Measurements from ENCODE around the gene HS6ST2. TPM values are rescaled to one million over a fixed set of nuclear protein-coding genes. Genes with fewer than 3 reads are reported as not detected.

HS6ST2 gene
- total RNA-seq, 1 experiment from 2014 or later: 8.1 TPM

DNA sequence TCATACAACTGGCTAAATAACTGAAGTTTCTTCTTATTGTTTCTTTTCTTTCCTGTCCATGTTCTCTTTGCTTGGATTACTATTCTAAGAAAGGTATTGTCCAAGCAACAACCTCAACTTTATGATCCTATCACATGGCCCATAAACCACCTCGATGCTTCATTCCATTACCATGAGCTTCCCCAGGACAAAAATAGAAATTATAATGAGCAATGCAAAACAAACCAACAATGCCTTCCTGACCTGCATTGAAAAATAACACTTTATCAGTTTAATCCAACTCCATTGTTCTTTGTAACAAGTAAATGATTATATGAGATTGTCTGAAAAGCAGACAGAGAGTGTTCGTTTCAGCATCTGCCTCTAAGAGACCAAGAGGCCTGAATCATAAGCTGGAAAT, 148.8 kb downstream of the HS6ST2 start (continued):
- TF ChIP-seq, protein P1, sequence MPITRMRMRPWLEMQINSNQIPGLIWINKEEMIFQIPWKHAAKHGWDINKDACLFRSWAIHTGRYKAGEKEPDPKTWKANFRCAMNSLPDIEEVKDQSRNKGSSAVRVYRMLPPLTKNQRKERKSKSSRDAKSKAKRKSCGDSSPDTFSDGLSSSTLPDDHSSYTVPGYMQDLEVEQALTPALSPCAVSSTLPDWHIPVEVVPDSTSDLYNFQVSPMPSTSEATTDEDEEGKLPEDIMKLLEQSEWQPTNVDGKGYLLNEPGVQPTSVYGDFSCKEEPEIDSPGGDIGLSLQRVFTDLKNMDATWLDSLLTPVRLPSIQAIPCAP (CRISPR knock-in tag; IDR thresholded peaks at IDR 0.05): no peak
- no peak for TF ChIP-seq NR1H2 (CRISPR knock-in tag; IDR thresholded peaks at IDR 0.05)
- TF ChIP-seq NR2C2 (CRISPR knock-in tag; IDR thresholded peaks at IDR 0.05): no peak
- TF ChIP-seq FOXP1 (CRISPR knock-in tag; IDR thresholded peaks at IDR 0.05; ENCODE audit: borderline replicate concordance): no peak
- TF ChIP-seq, protein P2, sequence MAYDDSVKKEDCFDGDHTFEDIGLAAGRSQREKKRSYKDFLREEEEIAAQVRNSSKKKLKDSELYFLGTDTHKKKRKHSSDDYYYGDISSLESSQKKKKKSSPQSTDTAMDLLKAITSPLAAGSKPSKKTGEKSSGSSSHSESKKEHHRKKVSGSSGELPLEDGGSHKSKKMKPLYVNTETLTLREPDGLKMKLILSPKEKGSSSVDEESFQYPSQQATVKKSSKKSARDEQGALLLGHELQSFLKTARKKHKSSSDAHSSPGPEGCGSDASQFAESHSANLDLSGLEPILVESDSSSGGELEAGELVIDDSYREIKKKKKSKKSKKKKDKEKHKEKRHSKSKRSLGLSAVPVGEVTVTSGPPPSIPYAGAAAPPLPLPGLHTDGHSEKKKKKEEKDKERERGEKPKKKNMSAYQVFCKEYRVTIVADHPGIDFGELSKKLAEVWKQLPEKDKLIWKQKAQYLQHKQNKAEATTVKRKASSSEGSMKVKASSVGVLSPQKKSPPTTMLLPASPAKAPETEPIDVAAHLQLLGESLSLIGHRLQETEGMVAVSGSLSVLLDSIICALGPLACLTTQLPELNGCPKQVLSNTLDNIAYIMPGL (CRISPR knock-in tag; IDR thresholded peaks at IDR 0.05): no peak
- TF ChIP-seq, protein P3, sequence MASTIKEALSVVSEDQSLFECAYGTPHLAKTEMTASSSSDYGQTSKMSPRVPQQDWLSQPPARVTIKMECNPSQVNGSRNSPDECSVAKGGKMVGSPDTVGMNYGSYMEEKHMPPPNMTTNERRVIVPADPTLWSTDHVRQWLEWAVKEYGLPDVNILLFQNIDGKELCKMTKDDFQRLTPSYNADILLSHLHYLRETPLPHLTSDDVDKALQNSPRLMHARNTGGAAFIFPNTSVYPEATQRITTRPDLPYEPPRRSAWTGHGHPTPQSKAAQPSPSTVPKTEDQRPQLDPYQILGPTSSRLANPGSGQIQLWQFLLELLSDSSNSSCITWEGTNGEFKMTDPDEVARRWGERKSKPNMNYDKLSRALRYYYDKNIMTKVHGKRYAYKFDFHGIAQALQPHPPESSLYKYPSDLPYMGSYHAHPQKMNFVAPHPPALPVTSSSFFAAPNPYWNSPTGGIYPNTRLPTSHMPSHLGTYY (CRISPR knock-in tag; IDR thresholded peaks at IDR 0.05): no peak

DNA sequence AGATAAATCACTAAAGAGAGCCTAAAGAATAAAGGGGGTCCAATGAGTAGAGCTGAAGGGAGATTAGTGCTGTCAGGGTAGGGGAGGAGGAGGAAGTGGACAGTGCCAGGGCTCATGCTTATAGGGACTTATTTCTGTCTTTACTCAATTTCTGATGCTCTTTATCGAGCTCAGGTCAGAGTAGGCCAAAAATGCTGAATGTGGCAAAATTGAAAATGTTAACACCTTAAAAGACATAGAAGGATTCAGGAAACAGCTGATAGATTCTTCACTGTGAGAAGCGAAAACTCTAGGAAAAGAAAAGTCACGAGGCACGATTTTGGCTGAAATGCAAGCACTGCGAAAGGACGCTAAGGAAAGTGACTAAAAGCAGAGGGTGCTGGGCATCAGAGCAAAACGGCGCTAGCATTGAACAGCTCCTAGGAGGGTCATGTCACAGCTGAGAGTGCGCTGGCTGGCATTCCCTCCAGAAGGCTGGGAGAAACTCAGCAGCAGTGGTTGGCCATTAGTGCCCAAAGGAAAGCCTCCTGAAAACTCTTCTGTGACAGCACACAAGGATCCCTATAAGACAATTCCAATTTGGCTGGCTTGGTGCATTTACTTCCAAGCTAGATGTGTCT, 150.9 kb downstream of the HS6ST2 start:
- H3K4me3 Mint-ChIP-seq: no peak overlapping the region
- H3K9me3 Mint-ChIP-seq: no peaks in the 10 kb centered on the region

More for the DNA sequence above, 150.9 kb downstream of the HS6ST2 start:
- CTCF ChIA-PET: interaction anchor here (1.4 kb wide), 1 partner anchor 142 kb away, joined by 3 read pairs; no protein-coding TSS in a partner anchor
- H3K27me3 Mint-ChIP-seq (ENCODE audit: low read depth): no peaks in the 10 kb centered on the region
- no peak for ATAC-seq
- H3K4me1 Mint-ChIP-seq: peaks cover 6% of the 10 kb centered on the region
- no peak overlapping the region for H3K27ac Mint-ChIP-seq
- POLR2A ChIA-PET: interaction anchor here (1.4 kb wide), 1 partner anchor 11 kb away, joined by 3 read pairs; no protein-coding TSS in a partner anchor
- TF ChIP-seq, protein P4, sequence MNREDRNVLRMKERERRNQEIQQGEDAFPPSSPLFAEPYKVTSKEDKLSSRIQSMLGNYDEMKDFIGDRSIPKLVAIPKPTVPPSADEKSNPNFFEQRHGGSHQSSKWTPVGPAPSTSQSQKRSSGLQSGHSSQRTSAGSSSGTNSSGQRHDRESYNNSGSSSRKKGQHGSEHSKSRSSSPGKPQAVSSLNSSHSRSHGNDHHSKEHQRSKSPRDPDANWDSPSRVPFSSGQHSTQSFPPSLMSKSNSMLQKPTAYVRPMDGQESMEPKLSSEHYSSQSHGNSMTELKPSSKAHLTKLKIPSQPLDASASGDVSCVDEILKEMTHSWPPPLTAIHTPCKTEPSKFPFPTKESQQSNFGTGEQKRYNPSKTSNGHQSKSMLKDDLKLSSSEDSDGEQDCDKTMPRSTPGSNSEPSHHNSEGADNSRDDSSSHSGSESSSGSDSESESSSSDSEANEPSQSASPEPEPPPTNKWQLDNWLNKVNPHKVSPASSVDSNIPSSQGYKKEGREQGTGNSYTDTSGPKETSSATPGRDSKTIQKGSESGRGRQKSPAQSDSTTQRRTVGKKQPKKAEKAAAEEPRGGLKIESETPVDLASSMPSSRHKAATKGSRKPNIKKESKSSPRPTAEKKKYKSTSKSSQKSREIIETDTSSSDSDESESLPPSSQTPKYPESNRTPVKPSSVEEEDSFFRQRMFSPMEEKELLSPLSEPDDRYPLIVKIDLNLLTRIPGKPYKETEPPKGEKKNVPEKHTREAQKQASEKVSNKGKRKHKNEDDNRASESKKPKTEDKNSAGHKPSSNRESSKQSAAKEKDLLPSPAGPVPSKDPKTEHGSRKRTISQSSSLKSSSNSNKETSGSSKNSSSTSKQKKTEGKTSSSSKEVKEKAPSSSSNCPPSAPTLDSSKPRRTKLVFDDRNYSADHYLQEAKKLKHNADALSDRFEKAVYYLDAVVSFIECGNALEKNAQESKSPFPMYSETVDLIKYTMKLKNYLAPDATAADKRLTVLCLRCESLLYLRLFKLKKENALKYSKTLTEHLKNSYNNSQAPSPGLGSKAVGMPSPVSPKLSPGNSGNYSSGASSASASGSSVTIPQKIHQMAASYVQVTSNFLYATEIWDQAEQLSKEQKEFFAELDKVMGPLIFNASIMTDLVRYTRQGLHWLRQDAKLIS (CRISPR knock-in tag; IDR thresholded peaks at IDR 0.05; ENCODE audit: borderline replicate concordance): no peak
- TF ChIP-seq ELF4 (CRISPR knock-in tag; IDR thresholded peaks at IDR 0.05; ENCODE audit: low read depth) (no peak), MXD4 (CRISPR knock-in tag; IDR thresholded peaks at IDR 0.05; ENCODE audit: borderline replicate concordance) (no peak), FOXK1 (CRISPR knock-in tag; IDR thresholded peaks at IDR 0.05) (no peak), ZNF396 (CRISPR knock-in tag; IDR thresholded peaks at IDR 0.05; ENCODE audit: borderline replicate concordance) (no peak), JUN (CRISPR knock-in tag; IDR thresholded peaks at IDR 0.05) (no peak), FOXP1 (CRISPR knock-in tag; IDR thresholded peaks at IDR 0.05; ENCODE audit: borderline replicate concordance) (no peak)
- TF ChIP-seq, protein P5, sequence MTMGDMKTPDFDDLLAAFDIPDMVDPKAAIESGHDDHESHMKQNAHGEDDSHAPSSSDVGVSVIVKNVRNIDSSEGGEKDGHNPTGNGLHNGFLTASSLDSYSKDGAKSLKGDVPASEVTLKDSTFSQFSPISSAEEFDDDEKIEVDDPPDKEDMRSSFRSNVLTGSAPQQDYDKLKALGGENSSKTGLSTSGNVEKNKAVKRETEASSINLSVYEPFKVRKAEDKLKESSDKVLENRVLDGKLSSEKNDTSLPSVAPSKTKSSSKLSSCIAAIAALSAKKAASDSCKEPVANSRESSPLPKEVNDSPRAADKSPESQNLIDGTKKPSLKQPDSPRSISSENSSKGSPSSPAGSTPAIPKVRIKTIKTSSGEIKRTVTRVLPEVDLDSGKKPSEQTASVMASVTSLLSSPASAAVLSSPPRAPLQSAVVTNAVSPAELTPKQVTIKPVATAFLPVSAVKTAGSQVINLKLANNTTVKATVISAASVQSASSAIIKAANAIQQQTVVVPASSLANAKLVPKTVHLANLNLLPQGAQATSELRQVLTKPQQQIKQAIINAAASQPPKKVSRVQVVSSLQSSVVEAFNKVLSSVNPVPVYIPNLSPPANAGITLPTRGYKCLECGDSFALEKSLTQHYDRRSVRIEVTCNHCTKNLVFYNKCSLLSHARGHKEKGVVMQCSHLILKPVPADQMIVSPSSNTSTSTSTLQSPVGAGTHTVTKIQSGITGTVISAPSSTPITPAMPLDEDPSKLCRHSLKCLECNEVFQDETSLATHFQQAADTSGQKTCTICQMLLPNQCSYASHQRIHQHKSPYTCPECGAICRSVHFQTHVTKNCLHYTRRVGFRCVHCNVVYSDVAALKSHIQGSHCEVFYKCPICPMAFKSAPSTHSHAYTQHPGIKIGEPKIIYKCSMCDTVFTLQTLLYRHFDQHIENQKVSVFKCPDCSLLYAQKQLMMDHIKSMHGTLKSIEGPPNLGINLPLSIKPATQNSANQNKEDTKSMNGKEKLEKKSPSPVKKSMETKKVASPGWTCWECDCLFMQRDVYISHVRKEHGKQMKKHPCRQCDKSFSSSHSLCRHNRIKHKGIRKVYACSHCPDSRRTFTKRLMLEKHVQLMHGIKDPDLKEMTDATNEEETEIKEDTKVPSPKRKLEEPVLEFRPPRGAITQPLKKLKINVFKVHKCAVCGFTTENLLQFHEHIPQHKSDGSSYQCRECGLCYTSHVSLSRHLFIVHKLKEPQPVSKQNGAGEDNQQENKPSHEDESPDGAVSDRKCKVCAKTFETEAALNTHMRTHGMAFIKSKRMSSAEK (CRISPR knock-in tag; IDR thresholded peaks at IDR 0.05; ENCODE audit: borderline replicate concordance): no peak
- TF ChIP-seq, protein P6, sequence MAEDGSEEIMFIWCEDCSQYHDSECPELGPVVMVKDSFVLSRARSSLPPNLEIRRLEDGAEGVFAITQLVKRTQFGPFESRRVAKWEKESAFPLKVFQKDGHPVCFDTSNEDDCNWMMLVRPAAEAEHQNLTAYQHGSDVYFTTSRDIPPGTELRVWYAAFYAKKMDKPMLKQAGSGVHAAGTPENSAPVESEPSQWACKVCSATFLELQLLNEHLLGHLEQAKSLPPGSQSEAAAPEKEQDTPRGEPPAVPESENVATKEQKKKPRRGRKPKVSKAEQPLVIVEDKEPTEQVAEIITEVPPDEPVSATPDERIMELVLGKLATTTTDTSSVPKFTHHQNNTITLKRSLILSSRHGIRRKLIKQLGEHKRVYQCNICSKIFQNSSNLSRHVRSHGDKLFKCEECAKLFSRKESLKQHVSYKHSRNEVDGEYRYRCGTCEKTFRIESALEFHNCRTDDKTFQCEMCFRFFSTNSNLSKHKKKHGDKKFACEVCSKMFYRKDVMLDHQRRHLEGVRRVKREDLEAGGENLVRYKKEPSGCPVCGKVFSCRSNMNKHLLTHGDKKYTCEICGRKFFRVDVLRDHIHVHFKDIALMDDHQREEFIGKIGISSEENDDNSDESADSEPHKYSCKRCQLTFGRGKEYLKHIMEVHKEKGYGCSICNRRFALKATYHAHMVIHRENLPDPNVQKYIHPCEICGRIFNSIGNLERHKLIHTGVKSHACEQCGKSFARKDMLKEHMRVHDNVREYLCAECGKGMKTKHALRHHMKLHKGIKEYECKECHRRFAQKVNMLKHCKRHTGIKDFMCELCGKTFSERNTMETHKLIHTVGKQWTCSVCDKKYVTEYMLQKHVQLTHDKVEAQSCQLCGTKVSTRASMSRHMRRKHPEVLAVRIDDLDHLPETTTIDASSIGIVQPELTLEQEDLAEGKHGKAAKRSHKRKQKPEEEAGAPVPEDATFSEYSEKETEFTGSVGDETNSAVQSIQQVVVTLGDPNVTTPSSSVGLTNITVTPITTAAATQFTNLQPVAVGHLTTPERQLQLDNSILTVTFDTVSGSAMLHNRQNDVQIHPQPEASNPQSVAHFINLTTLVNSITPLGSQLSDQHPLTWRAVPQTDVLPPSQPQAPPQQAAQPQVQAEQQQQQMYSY (CRISPR knock-in tag; IDR thresholded peaks at IDR 0.05): no peak
- TF ChIP-seq, protein P7, sequence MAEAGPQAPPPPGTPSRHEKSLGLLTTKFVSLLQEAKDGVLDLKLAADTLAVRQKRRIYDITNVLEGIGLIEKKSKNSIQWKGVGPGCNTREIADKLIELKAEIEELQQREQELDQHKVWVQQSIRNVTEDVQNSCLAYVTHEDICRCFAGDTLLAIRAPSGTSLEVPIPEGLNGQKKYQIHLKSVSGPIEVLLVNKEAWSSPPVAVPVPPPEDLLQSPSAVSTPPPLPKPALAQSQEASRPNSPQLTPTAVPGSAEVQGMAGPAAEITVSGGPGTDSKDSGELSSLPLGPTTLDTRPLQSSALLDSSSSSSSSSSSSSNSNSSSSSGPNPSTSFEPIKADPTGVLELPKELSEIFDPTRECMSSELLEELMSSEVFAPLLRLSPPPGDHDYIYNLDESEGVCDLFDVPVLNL (CRISPR knock-in tag; IDR thresholded peaks at IDR 0.05; ENCODE audit: borderline replicate concordance, low read depth): no peak
- TF ChIP-seq, protein P8, sequence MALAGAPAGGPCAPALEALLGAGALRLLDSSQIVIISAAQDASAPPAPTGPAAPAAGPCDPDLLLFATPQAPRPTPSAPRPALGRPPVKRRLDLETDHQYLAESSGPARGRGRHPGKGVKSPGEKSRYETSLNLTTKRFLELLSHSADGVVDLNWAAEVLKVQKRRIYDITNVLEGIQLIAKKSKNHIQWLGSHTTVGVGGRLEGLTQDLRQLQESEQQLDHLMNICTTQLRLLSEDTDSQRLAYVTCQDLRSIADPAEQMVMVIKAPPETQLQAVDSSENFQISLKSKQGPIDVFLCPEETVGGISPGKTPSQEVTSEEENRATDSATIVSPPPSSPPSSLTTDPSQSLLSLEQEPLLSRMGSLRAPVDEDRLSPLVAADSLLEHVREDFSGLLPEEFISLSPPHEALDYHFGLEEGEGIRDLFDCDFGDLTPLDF (CRISPR knock-in tag; IDR thresholded peaks at IDR 0.05): no peak
- DNase-seq (ENCODE audit: low spot score): no peak
- H3K36me3 Mint-ChIP-seq: no peaks in the 10 kb centered on the region

All from WTC11 (cell line).